Prostate gland (tissue), 2 donors: ENCODE results near the gene PLOD2.

Experiments
- POLR2A ChIP-seq: fragments of 450-650 bp; IDR thresholded peaks from one replicate; pipeline ENCODE4 v1.6.1; 2016; ENCODE audit warnings: antibody characterized with exemption, mild to moderate bottlenecking
- POLR2AphosphoS5 ChIP-seq: sonication (generic); formaldehyde crosslinking; IDR thresholded peaks from one replicate; pipeline ENCODE4 v1.6.1; 2017; ENCODE audit warnings: antibody characterized with exemption
- TF ChIP-seq, protein P1 (sequence below), 4 experiments: fragments of 200-600 bp in 2 of 4; fragments of 450-650 bp in 2 of 4; sonication (generic) in 2 of 4; IDR thresholded peaks; 1 replicate in 3 of 4; 2 replicates in 1 of 4; pipeline ENCODE4 v1.5.1; 2016 to 2019; ENCODE audit warnings: antibody characterized with exemption in 4 of 4, mild to moderate bottlenecking in 2 of 4, moderate library complexity in 2 of 4

DNA sequence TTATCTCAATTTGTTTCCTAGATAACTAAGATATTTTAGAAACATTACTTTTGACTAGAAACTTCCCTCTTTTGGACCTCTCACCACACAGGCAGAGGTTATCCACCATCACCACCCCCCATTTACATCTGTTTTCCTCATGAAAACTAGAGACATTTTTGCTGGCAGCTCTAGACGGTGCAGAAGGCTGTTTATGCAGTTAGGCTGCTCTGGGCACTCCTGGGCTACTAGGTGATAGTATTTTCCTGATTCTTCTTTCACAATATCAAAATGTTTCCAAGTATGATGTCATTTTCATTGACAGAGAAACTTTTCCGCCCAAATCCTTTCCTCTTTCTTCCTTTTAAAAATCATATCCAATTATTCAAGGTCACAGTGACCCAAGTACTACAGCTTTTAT lies 67.1 kb downstream of the PLOD2 start:
- TF ChIP-seq, protein P1, sequence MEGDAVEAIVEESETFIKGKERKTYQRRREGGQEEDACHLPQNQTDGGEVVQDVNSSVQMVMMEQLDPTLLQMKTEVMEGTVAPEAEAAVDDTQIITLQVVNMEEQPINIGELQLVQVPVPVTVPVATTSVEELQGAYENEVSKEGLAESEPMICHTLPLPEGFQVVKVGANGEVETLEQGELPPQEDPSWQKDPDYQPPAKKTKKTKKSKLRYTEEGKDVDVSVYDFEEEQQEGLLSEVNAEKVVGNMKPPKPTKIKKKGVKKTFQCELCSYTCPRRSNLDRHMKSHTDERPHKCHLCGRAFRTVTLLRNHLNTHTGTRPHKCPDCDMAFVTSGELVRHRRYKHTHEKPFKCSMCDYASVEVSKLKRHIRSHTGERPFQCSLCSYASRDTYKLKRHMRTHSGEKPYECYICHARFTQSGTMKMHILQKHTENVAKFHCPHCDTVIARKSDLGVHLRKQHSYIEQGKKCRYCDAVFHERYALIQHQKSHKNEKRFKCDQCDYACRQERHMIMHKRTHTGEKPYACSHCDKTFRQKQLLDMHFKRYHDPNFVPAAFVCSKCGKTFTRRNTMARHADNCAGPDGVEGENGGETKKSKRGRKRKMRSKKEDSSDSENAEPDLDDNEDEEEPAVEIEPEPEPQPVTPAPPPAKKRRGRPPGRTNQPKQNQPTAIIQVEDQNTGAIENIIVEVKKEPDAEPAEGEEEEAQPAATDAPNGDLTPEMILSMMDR (IDR thresholded peaks at IDR 0.05), result no peak
- TF ChIP-seq POLR2AphosphoS5, result no peak
- no peak for TF ChIP-seq POLR2A
